K562 (cell line): Measurements from ENCODE around the gene SDF4.

Experiments
- CTCF ChIP-seq, 3 experiments: IDR thresholded peaks in 2 of 3; conservative IDR thresholded peaks in 1 of 3; 2 replicates each; pipeline ENCODE4 v1.5.1; 2011 to 2012; ENCODE audit warnings: low read length in 3 of 3, mild to moderate bottlenecking in 3 of 3, control low read depth in 2 of 3, improper control_type of control experiment in 1 of 3, inconsistent platforms in 1 of 3, low read depth in 1 of 3, mixed read lengths in 1 of 3, moderate library complexity in 1 of 3; ENCODE audit not compliant: insufficient read depth in 2 of 3
- FOS ChIP-seq: IDR thresholded peaks from 3 replicates; pipeline ENCODE4 v1.6.1; 2011; ENCODE audit not compliant: insufficient read length; ENCODE audit errors: extremely low read depth
- POLR2A ChIP-seq: fragments of 450-650 bp; conservative IDR thresholded peaks from 2 replicates; pipeline ENCODE4 v1.6.1; 2016
- POLR2AphosphoS2 ChIP-seq: IDR thresholded peaks from 2 replicates; pipeline ENCODE4 v1.6.1; 2012; ENCODE audit warnings: low read length, improper control_type of control experiment
- TF ChIP-seq, protein P1 (sequence below), 2 experiments: fragments of 450-650 bp; formaldehyde crosslinking in 1 of 2; IDR thresholded peaks; 2 replicates each; pipeline versions ENCODE4 v1.4.0 to v1.6.1; 2014 to 2020; ENCODE audit warnings: mild to moderate bottlenecking in 2 of 2, borderline replicate concordance in 1 of 2, low read depth in 1 of 2

GRCh38 chr1:1183833-1184775 lies 47.7 kb downstream of the SDF4 start:
- TF ChIP-seq POLR2A (no peak), POLR2AphosphoS2 (no peak), CTCF (IDR thresholded peaks at IDR 0.05 in 2 of 3, conservative IDR thresholded peaks at IDR 0.05 in 1 of 3; ENCODE audit: insufficient read depth in 2 of 3, low read depth in 1 of 3, low read length in 3 of 3) (no peak), FOS (no peak)
- TF ChIP-seq, protein P1, sequence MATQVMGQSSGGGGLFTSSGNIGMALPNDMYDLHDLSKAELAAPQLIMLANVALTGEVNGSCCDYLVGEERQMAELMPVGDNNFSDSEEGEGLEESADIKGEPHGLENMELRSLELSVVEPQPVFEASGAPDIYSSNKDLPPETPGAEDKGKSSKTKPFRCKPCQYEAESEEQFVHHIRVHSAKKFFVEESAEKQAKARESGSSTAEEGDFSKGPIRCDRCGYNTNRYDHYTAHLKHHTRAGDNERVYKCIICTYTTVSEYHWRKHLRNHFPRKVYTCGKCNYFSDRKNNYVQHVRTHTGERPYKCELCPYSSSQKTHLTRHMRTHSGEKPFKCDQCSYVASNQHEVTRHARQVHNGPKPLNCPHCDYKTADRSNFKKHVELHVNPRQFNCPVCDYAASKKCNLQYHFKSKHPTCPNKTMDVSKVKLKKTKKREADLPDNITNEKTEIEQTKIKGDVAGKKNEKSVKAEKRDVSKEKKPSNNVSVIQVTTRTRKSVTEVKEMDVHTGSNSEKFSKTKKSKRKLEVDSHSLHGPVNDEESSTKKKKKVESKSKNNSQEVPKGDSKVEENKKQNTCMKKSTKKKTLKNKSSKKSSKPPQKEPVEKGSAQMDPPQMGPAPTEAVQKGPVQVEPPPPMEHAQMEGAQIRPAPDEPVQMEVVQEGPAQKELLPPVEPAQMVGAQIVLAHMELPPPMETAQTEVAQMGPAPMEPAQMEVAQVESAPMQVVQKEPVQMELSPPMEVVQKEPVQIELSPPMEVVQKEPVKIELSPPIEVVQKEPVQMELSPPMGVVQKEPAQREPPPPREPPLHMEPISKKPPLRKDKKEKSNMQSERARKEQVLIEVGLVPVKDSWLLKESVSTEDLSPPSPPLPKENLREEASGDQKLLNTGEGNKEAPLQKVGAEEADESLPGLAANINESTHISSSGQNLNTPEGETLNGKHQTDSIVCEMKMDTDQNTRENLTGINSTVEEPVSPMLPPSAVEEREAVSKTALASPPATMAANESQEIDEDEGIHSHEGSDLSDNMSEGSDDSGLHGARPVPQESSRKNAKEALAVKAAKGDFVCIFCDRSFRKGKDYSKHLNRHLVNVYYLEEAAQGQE (IDR thresholded peaks at IDR 0.05; ENCODE audit: borderline replicate concordance) = no peak
- TF ChIP-seq, protein P1 (CRISPR knock-in tag; IDR thresholded peaks at IDR 0.05; ENCODE audit: low read depth) = no peak
